ENCODE data around the gene HDAC11.
"Not testable (repeated sequence)": the region's sequence is repeated elsewhere in the genome, so short reads cannot be mapped to it uniquely, and the experiment has no call there.

HDAC11 gene

GRCh38 chr3:13508496-13508895 lies 28.4 kb downstream of the HDAC11 start:
- DNase-seq: no peak

GRCh38 chr3:13509059-13509815 lies 29.1 kb downstream of the HDAC11 start:
- no peak for DNase-seq

- no peak for DNase-seq
These were observed 29.7 kb downstream of the HDAC11 start for GRCh38 chr3:13509816-13510192.

GRCh38 chr3:13512451-13512850 lies 32.3 kb downstream of the HDAC11 start:
- DNase-seq: no peak

- DNase-seq: no peak
These were observed 33.2 kb downstream of the HDAC11 start for GRCh38 chr3:13513051-13513912.

- no peak for DNase-seq
These were observed 33.9 kb downstream of the HDAC11 start for GRCh38 chr3:13513913-13514517.

- DNase-seq: no peak
These were observed 34.7 kb downstream of the HDAC11 start for GRCh38 chr3:13514639-13515435.

- no peak for DNase-seq
These were observed 36.0 kb downstream of the HDAC11 start for GRCh38 chr3:13515786-13516759.

GRCh38 chr3:13516760-13517135 lies 36.6 kb downstream of the HDAC11 start:
- DNase-seq: no peak

- DNase-seq: no peak
These were observed 37.3 kb downstream of the HDAC11 start for GRCh38 chr3:13517253-13517977.

GRCh38 chr3:13518516-13518953 lies 38.4 kb downstream of the HDAC11 start:
- no peak for DNase-seq

- DNase-seq: no peak
These were observed 39.1 kb downstream of the HDAC11 start for GRCh38 chr3:13519006-13519791.

- DNase-seq: no peak
These were observed 40.3 kb downstream of the HDAC11 start for GRCh38 chr3:13520326-13520880.

GRCh38 chr3:13521309-13521708 lies 41.2 kb downstream of the HDAC11 start:
- DNase-seq: no peak

- DNase-seq: not testable (repeated sequence)
These were observed 41.6 kb downstream of the HDAC11 start for GRCh38 chr3:13521749-13522148.

GRCh38 chr3:13522236-13522635 lies 42.1 kb downstream of the HDAC11 start:
- DNase-seq: no peak

GRCh38 chr3:13524979-13525669 lies 45.0 kb downstream of the HDAC11 start:
- DNase-seq: no peak

GRCh38 chr3:13525827-13526625 lies 45.9 kb downstream of the HDAC11 start:
- DNase-seq: no peak
